Measurements from ENCODE around the gene CMA1. TPM values are rescaled to one million over a fixed set of nuclear protein-coding genes. Genes with fewer than 3 reads are reported as not detected.
"Not testable (repeated sequence)": the region's sequence is repeated elsewhere in the genome, so short reads cannot be mapped to it uniquely, and the experiment has no call there.

The CMA1 gene
- not detected in 2 replicates for total RNA-seq

- intact Hi-C loops (cut with micrococcal nuclease): no loop called here
Measured at GRCh38 chr14:24508155-24508840, at the start of gene CMA1. CMA1 (minus strand) TSS chr14:24508265; CDS start chr14:24508235, 30 bp downstream.

- intact Hi-C loops (cut with micrococcal nuclease): no loop called here
Measured at GRCh38 chr14:24556756-24557155, 48.7 kb upstream of the CMA1 start.

- intact Hi-C loops (cut with micrococcal nuclease): not testable (repeated sequence)
Measured at GRCh38 chr14:24549064-24549463, 41.0 kb upstream of the CMA1 start.

GRCh38 chr14:24542346-24542936, 34.4 kb upstream of the CMA1 start:
- intact Hi-C loops (cut with micrococcal nuclease): no loop called here

GRCh38 chr14:24535737-24536136, 27.7 kb upstream of the CMA1 start:
- intact Hi-C loops (cut with micrococcal nuclease): no loop called here

- intact Hi-C loops (cut with micrococcal nuclease): no loop called here
Measured at GRCh38 chr14:24534286-24534685, 26.2 kb upstream of the CMA1 start.

GRCh38 chr14:24525877-24526620, 18.0 kb upstream of the CMA1 start:
- intact Hi-C loops (cut with micrococcal nuclease): not testable (repeated sequence)

- intact Hi-C loops (cut with micrococcal nuclease): no loop called here
Measured at GRCh38 chr14:24518851-24519250, 10.8 kb upstream of the CMA1 start.

GRCh38 chr14:24514209-24514608, 6.1 kb upstream of the CMA1 start:
- intact Hi-C loops (cut with micrococcal nuclease): no loop called here

GRCh38 chr14:24513009-24513408, 4.9 kb upstream of the CMA1 start:
- intact Hi-C loops (cut with micrococcal nuclease): no loop called here

GRCh38 chr14:24506443-24506842, 1.6 kb downstream of the CMA1 start:
- intact Hi-C loops (cut with micrococcal nuclease): no loop called here

GRCh38 chr14:24504425-24504950, 3.6 kb downstream of the CMA1 start:
- intact Hi-C loops (cut with micrococcal nuclease): no loop called here

GRCh38 chr14:24491586-24492408, 16.3 kb downstream of the CMA1 start:
- intact Hi-C loops (cut with micrococcal nuclease): not testable (repeated sequence)

- intact Hi-C loops (cut with micrococcal nuclease): loop anchor here (5.0 to 10.0 kb wide), 2 partner anchors 124 to 651 kb away; partner anchors contain the start of gene GZMH
Measured at GRCh38 chr14:24483604-24484252, 24.3 kb downstream of the CMA1 start.

- intact Hi-C loops (cut with micrococcal nuclease): loop anchor here (5.0 to 10.0 kb wide), 2 partner anchors 124 to 652 kb away; partner anchors contain the start of gene GZMH
Measured at GRCh38 chr14:24482699-24483303, 25.3 kb downstream of the CMA1 start.

- intact Hi-C loops (cut with micrococcal nuclease): loop anchor here (2.0 to 10.0 kb wide), 3 partner anchors 126 to 653 kb away; partner anchors contain the start of gene GZMH
Measured at GRCh38 chr14:24481622-24482324, 26.3 kb downstream of the CMA1 start.

- intact Hi-C loops (cut with micrococcal nuclease): loop anchor here (2.0 to 10.0 kb wide), 3 partner anchors 127 to 655 kb away; partner anchors contain the start of gene GZMH
Measured at GRCh38 chr14:24479999-24480398, 28.1 kb downstream of the CMA1 start.

GRCh38 chr14:24475261-24475660, 32.8 kb downstream of the CMA1 start:
- intact Hi-C loops (cut with micrococcal nuclease): no loop called here

GRCh38 chr14:24473211-24473610, 34.9 kb downstream of the CMA1 start:
- intact Hi-C loops (cut with micrococcal nuclease): no loop called here
